Left forelimb (tissue), 1 donor: ENCODE data around the gene BMP7.

ENCODE experiments used
- DNase-seq: peaks from one replicate; pipeline ENCODE4 v3.0.0-alpha.2; 2018; ENCODE audit warnings: low spot score

Gene BMP7

DNA sequence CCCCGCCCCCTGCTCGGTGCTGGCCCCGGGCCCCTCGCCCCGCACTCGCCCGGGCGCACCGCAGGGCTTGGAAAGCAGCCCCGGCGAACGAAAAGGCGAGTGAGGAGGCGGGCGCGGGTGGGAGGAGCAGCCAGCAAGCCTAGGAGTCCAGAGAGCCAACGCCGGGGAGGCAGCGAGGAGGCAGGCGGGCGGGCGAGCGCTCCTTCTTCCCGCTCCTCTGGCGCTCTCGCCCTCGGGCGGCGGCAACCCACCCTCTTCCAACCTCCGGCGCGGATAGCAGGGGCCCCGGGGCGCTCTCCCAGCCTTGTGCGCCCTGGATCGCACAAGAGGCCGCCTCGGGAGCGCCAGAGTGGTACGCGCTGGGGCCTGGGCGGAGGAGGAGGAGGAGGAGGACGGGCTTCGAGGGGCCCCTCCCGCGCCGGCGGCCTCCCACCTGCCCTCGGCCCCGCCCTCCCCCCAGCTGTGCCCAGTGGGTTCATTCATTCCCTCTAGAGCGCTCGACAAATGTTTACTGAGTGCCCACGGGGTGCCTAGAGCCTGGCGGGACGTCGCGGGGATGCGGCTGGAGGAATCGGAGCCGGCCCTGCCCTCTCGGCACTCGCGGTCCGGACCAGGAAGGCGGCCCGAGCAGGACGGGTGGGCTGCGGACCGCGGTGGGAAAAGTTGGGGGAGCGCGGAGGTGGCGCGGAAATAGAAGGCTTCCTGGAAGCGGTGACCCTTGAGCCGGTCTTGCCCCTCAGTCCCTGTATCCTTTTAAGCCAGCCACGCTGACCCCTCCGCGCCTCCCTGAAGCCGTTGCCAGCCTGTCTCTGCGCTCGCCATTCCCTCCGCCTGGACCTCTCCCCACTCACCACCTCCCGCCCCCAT lies at the start of gene BMP7:
TSS of gene BMP7 (minus strand) at position 351 of the 867 bp plus-strand sequence. CDS start 519 bp downstream, outside the sequence.
- DNase-seq: no peak

DNA sequence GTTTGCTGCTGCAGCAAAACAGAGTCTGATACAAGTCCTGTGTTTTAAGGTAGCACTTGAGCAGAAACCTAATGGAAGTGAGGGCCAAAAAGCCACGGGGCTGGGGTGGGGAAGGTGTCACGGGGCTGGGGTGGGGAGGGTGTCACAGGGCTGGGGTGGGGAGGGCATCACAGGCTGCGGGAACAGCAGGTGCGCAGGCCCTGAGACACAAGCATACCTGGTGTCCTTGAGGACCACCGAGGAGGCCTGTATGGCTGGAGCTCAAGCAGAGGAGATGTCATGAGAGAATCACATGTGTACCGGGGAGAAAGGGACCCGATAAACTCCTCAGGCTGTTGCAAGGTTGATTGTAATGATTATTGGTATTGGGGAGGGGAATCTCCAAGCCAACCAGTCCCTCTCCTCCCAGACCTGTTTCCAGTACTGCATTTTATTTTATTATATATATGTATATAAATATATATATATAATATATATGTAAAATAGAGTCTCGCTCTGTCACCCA lies 49.6 kb upstream of the BMP7 start:
- DNase-seq: no peak

DNA sequence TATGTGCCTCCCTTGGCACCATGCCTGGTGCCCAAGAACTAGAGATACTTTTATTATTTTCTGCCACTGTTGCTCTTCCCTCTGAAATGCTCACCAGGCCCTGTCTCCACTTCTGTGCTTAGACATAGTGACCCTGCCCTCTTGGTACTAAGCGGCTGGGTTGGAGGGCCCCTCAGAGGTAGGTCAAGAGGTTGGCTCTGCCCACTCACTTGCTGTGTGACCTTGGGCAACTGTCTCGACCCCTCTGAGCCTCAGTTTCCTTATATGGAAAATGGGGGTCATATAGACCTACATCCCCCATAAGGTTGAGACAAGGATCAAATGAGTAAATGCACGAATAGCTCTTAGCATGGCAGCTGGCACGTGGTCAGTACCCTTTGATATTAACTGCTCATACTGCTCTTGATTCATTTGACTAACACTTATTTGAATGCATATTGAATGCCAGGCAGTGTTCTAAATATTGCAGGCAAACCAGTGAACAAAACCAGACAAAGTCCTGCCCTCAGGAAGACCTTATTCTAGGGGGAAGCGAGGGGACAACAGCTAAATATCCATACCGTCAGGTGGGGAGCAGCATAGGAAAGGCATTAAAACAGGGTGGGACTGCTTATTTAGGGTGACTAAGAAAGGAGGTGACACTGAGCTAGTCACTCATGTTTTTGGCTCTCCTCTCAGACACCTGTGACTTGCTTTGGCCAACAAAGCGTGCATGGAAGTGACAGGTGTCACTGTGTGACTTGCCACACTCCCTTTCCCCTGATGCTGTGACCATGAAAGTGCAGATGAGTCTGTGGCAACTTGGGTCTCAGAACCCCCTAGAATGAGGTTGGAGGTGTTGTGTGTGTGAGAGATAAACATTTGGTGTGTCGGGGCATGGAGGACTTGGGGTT lies 48.9 kb upstream of the BMP7 start:
- DNase-seq: no peak

DNA sequence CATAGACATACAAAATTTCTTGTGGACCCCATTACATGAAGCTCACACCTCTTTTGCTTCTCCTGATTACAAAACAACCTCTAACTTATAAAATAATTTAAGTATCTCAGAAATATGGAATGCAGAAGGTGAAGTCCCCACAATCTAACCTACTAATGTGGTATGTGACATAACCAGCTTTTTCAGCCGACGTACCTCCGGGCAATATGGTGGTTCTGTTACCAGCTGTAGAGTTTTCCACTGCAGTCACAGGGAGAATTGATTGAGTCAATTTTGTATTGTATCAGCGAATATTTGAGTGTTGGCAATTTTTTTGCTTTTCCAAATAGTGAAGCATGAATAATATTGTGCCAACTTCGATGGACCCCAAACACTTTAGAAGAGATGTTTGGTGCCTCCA lies 47.5 kb upstream of the BMP7 start:
- DNase-seq: no peak

DNA sequence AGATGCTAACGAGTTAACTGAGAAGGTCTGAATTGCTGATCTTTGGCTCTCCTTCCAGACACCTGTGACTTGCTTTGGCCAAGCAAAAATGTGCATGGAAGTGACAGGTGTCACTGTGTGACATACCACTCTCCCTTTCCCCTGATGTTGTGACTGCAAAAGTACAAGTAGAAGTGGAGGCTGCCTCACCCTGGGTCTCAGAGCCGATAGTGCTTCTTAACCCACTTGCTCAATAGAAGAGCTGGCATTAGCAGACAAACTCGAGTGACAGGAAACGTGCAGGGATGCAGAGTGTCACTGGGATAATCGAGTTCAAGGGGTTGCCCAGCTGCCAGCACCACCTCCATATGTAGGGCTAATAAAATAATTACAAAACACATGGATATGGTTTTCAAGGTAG lies 46.8 kb upstream of the BMP7 start:
- no peak for DNase-seq

DNA sequence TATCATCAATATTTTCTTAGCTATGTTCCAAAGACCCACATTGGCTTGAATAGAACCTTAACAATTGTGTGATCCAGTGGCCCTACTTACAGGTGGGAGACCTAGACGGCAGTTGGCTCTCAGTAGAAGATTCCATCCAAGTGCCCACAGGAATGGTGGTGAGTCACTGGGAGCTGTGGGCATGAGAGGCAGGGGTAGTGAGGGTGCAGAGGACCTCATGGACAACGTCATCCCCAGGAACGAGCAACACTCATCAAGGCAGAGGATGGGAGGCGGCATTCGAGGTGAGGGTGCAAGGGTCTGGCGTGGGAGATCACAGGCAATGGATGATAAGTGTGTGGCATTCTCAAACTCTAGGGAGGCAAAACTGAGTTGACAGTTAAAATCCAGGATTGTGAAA lies 45.7 kb upstream of the BMP7 start:
- no peak for DNase-seq

DNA sequence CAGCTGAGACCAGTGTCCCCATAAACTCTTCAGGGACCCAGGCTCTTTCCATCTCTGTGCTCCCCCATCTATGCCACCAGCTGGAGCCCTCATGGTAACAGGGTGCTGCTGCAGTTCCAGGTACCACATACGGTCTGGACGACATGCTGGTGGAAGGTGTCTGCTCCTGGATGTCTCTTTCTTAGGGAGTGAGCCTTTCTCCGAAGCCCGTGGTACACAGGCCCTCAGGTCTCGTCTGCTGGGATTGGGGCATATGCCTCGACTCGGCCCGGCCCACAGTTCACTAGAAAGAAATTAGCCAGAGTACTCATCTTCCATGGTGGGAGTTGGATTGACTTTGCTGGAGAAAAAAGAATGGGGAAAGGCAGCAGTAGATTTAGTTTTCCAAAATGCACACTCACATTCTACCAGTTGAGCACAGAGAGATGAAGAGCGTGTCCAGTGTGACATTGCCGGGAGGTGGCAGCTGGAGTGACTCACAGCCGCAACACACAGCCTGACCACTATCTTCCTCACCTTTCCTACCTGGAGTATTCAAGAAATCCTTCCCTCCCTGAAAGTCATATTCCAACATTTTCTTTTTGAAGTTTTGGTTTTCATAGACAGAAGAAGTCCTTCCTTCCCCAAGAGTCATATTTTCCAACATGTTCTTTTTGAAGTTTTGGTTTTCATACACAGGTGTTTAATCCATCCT lies 44.5 kb upstream of the BMP7 start:
- no peak for DNase-seq

DNA sequence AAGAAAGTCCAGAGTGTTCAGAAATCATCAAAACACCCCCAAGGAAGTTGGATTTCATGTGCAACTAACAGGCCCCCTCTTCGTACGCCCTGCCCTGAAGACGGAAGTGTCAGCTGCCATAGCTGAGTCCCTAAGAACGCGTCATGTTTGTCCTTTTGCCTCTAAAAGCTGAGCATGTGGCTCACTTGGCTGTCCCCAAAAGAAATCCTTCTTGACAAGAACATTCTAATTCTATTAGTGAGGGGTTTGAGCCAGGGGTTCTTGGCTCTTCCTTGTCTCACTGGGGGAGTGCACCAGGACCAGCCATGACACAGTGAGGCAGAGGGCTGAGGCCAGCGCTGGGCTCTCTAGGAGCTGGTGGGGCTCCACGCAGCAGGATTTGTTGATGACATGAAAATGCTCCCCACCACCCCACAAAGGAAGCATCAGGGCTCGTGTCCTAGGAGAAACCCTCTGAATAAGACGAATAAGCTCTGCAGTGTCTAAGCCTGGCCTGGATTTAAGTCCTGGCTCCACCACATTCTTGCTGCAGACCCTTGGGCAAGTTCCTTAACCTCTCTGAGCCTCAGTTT lies 43.2 kb upstream of the BMP7 start:
- no peak for DNase-seq

DNA sequence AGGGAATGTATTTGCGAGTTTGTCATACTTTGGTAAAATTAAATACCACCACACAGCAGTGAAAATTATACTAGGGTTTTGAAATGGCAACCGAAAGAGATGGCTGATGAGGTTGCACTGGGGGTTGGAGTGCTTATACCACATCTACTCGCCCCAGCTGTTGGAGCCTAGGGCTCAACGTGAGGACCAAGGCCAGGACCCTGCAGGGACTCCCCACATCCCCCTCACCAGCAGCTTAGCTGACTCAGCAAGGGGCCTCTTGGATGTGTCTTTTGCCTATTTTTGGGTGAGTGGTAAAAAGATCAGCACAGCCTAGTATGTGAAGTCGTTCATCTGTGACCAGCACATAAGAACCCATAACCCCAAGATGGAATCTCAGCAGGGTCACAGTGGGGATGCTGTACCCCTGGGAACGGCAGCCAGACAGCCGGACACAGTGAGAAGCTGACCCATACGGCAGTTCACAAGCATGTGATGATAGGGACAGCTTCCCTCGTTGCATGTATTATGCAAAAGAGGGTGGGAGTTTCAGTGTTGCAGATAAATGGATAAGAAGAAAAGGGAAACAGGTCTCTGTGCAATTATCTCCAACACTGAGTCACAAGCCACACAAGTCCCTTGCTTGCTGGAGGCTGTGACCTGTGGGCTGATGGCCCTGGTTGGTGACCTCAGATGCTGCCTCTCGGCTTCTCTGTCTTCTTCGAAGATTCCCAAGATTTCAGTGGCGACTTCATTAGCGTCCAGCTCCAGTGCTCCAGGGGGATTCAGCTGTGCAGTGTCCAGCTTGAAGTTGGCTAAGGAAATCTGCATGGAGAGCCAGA lies 42.2 kb upstream of the BMP7 start:
- peak; percentile 49 for DNase-seq

DNA sequence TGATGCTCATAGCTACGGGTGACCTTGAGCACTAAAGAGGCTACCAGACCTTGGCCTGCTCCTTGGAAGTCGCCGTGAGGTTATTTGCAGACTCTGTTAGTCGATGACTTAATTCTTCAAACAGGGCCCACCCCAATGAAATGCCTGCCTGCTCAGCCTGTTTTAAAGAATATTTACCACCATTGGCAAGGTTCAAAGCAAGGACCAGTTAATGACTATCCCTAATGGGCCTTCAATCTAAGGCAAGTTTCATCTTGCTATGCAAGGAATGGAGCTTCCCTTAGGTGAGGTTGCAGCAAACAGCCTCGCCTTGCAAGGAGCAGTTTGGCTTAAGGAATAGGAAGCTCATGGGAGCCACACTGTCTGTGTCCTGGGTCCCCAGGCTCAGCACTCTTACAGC lies 40.3 kb upstream of the BMP7 start:
- no peak for DNase-seq

DNA sequence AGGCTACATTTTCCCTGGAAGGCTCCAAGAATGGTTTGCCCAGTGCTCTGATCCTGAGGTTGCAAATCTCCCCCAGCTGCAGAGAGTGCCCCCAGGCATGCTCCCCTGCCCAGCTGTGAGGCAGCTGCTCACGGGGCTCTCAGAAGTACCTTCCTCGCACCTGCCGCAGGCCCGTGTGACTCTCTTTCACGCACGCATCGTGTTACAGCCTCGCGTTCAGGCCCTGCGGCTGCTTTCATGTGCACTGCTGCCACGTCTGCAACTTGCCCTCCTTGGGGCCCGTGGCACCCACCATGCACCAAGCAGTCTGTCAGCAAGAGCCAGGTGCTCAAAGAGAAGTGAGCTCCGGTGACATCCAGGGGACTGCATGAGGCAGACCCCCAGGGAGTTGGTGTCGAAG lies 34.6 kb upstream of the BMP7 start:
- DNase-seq: no peak

DNA sequence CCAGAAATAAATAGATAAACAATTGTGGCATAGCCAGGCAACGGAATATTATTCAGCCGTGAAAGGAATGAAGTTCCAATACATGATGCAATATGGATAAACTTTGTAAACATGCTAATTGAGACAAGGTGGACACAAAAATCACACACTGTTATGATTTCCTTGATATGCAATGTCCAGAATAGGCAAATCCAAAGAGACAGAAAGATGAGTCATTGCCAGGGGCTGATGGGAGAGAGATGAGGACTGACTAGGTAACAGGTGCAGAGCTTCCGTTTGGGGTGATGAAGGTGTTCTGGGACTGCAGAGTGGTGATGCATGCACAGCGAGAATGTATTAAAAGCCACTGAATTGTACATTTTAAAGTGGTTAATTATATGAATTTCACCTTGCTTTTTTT lies 32.0 kb upstream of the BMP7 start:
- DNase-seq: no peak

DNA sequence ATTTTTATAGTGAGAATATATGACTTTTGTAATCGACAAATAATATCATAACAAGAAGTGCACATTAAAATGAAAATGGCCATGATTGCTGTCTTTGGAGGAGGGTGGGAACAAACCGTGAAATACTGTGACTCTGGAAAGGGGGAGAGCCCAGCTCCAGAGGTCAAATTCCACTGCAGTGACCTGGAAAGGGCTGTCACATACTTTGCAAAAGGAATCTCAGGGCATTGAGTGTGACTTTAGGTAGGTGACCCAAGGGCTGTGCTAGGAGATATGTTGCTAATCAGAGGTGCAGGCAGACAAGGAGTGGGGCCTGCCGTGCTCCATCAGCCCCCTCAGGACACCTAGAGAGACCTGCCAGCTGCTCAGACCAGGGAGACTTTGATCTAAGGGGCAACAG lies 28.1 kb upstream of the BMP7 start:
- no peak for DNase-seq

DNA sequence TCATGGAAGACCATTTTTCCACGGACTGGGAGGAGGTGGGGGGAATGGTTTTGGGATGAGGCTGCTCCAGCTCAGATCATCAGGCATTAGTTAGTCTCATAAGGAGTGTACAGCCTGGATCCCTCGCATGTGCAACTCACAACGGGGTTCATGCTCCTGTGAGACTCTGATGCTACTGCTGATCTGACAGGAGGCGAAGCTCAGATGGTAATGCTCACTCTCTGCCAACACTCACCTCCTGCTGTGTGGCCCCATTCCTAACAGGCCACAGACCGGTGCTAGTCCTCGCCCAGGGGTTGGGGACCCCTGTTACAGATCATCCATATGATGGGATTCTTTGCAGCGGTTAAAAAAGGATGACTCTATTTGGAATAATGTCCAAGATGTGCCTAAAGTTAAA lies 27.6 kb upstream of the BMP7 start:
- DNase-seq: no peak

DNA sequence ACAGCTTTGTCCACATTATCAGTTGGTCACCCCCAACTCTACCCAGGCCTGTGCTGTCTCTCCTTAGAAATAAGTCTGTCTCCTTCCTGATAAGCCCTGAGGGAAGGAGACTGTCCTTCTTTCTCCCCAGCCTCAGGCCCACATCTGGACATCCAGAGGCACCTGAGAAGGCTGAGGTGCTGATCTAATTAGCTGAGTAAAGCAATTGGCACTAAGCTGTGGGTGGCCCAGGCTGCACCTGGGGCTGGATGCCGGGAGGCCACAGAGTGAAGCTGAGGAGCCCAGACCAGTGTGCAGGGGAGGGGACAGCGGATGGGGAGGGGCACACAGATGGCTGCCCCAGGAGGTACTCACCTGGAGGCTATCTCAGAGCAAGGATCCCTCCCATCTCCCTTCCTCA lies 26.2 kb upstream of the BMP7 start:
- DNase-seq: no peak

DNA sequence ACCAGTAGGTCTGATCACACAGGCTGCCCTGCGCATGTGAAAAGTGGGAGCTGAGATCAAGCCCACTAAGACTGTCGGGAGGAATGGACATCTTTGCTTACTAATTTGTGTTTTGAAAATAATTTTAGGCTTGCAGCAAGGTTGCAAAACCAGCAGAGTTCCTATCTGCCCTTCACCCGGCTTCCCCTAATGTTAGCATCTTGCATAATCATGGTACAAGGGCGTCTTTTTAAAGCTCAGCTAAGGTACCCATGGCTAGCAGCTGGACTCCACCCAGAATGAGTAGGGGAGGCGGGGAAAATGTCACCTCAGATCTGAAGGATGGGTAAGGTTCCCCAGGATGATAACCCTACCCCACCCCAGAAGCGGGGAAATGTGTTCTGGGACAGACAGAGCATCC lies 25.3 kb upstream of the BMP7 start:
- no peak for DNase-seq

DNA sequence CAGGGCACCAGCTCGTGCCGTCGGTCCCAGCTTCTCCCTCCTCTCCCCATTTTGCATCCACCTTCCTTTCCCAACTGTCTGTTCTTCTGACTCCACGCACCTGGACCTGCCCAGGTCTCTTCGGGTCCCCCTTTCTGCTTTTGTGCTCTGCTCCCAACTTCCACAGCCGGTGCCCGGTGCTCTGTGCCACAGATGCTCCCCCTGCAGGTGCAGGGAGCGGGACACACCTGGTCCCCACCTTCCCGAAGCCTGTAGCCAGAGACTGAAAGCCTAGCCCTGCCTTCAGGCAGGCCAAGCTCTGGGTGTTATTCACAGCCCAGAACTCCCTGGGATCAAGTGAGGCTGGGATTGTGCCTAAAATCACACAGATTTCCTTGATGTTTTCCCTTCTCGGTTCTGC lies 24.6 kb upstream of the BMP7 start:
- no peak for DNase-seq

DNA sequence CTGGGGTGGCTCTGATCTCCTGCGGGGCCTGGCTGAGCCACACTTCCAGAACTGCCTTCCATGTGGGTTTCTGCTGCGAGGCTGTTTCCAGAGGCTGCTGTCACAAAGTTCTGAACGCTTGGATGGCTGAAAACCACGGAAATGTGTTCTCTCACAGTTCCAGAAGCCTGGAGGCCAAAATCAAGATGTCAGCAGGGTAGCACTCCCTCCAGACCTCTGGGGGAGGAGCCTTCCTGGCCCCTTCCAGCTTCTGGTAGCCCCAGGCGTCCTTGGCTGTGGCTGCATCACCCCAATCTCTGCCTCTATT lies 23.7 kb upstream of the BMP7 start:
- DNase-seq: no peak

DNA sequence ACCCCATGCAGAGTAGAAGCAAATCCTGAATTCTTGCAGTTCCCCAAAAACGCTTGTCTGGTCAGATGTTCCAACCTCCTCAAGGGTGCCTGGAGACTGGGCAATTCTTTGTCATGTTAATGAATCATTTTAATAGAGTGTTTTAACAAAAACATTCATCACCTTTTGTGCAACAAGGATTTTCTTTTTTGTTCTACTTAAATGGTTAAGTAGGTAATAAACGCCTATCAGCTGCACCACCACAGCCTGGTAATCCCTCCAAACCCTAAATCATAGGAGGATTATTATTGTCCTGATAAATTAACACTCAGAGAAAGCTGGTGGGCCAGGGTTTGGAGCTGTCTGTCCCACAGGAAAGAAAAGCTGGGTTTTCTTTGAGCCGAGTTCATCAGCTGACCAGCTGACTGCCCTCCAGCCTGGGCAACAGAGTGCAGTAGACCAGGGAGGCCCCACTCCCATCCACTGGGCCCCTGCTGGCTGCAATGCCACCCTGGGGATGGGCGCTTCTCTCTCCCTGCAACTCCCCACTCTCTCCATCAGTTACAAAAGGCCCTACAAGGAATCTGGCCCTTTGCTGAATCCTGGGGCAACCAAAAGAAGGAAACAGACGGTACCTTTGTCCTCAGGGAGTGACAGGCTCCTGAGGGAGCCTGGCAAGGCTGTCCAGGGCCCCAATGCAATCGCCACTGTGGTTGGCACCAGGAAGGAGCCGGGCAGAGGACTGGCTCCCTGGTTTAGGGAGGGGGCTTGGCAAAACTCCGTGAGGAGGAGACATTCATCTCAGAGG lies 23.1 kb upstream of the BMP7 start:
- DNase-seq: no peak

DNA sequence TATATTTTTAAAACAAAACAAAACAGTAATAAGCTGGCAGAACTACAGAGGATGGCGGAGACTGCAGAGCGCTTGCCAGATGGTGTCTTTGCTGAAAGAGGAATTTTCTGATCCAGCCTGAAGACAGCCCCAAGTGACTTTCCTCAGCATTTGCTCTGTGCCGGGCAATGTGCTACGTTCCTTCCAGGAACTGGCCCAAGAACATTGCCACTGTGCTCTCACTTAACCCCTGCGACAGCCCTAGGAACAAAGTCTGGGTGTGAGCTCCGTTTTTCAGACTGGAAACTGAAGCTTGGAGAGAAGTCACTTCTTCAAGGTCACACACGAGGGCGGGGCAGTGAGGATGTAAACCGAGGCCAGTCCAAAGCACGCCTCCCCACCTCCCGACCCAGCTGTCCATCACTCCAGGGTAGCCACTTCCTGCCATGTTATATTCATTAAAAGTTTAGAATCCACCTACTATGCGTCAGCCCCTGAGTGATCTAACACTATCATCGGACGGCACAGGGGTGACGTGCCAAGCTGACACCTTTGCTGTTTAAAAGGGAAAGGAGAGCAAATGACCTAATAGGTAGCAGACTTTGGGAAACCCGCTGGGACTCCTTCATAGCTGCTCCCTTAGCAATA lies 22.3 kb upstream of the BMP7 start:
- no peak for DNase-seq
